Activated CD8-positive, alpha-beta T cell treated with anti-CD3 and anti-CD28 coated beads for 36 hours (primary cell): ENCODE measurements around the gene PTEN. TPM values are rescaled to one million over a fixed set of nuclear protein-coding genes. Genes with fewer than 3 reads are reported as not detected.

ENCODE experiments used
- ATAC-seq: fragments of 200-7000 bp; cut with Tn5 transposase; one replicate; pipeline ENCODE4 v1.10.0; 2021; ENCODE audit warnings: mild to moderate bottlenecking, moderate library complexity
- CTCF ChIA-PET: fragments of 350-600 bp; sonication (Branson Sonifier 250); formaldehyde crosslinking; loops from one replicate; lab custom pipeline; 2021; ENCODE audit warnings: antibody characterized with exemption; lab: Charles Lee
- POLR2A ChIA-PET: fragments of 350-600 bp; sonication (Branson Sonifier 250); formaldehyde crosslinking; loops from one replicate; lab custom pipeline; 2021; ENCODE audit warnings: antibody characterized with exemption; lab: Charles Lee
- DNase-seq: peaks from one replicate; pipeline ENCODE4 v3.0.0-alpha.2; 2020
- H3K27ac Mint-ChIP-seq: one replicate; pipeline ENCODE4 v1.8.0; 2021; ENCODE audit warnings: mild to moderate bottlenecking, mixed read lengths
- H3K27me3 Mint-ChIP-seq: one replicate; pipeline ENCODE4 v1.8.0; 2021; ENCODE audit warnings: mixed read lengths
- H3K36me3 Mint-ChIP-seq: one replicate; pipeline ENCODE4 v1.8.0; 2021; ENCODE audit warnings: low read depth, mixed read lengths
- H3K4me1 Mint-ChIP-seq: one replicate; pipeline ENCODE4 v1.8.0; 2021; ENCODE audit warnings: low read depth, mixed read lengths
- H3K4me3 Mint-ChIP-seq: one replicate; pipeline ENCODE4 v1.8.0; 2021; ENCODE audit warnings: mild to moderate bottlenecking, moderate library complexity, mixed read lengths
- H3K9me3 Mint-ChIP-seq: one replicate; pipeline ENCODE4 v1.8.0; 2021; ENCODE audit warnings: mixed read lengths
- intact Hi-C: fragments of 100-400 bp; cut with micrococcal nuclease; formaldehyde crosslinking; loops from one replicate; pipeline ENCODE4 v1.10.0; 2022
- total RNA-seq, 2 experiments: library from RNA; stranded (reverse); gene quantifications; one replicate each; pipeline ENCODE4 v1.2.3, GENCODE V29; 2021
- TF ChIP-seq, protein P1 (sequence below): fragments of 200-600 bp; IDR thresholded peaks from one replicate; pipeline ENCODE4 v1.8.0; 2022; ENCODE audit warnings: antibody characterized with exemption, mild to moderate bottlenecking

Gene PTEN
- 10 to 100 TPM; 48.9 to 51.8 TPM for total RNA-seq

DNA sequence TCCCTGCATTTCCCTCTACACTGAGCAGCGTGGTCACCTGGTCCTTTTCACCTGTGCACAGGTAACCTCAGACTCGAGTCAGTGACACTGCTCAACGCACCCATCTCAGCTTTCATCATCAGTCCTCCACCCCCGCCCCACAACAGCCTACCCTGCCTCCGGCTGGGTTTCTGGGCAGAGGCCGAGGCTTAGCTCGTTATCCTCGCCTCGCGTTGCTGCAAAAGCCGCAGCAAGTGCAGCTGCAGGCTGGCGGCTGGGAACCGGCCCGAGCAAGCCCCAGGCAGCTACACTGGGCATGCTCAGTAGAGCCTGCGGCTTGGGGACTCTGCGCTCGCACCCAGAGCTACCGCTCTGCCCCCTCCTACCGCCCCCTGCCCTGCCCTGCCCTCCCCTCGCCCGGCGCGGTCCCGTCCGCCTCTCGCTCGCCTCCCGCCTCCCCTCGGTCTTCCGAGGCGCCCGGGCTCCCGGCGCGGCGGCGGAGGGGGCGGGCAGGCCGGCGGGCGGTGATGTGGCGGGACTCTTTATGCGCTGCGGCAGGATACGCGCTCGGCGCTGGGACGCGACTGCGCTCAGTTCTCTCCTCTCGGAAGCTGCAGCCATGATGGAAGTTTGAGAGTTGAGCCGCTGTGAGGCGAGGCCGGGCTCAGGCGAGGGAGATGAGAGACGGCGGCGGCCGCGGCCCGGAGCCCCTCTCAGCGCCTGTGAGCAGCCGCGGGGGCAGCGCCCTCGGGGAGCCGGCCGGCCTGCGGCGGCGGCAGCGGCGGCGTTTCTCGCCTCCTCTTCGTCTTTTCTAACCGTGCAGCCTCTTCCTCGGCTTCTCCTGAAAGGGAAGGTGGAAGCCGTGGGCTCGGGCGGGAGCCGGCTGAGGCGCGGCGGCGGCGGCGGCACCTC lies at the start of gene PTEN, which contains the start of gene KLLN:
TSS of gene PTEN (plus strand) at position 573 of the 891 bp plus-strand sequence. CDS start 845 bp downstream, outside the sequence.
TSS of gene KLLN (minus strand) at position 481 of the 891 bp plus-strand sequence. CDS start 1,046 bp downstream, outside the sequence.
- ATAC-seq = peak; percentile 67
- Mint-ChIP-seq H3K9me3 (no peaks in the 10 kb centered on the region), H3K4me3 (peak within 1 kb of the TSS; percentile 87), H3K27ac (peak within 1 kb of the TSS; percentile 95), H3K4me1 (peaks cover 26% of the 10 kb centered on the region), H3K27me3 (no peaks in the 10 kb centered on the region), H3K36me3 (peaks cover 23% of the 10 kb centered on the region)
- peak; percentile 85 for DNase-seq
- POLR2A ChIA-PET = interaction anchor here (0.6 to 3.9 kb wide), 13 partner anchors 9 to 527 kb away, joined by 3 to 28 read pairs (median 3); partner anchors contain the start of gene ATAD1
- TF ChIP-seq, protein P1, sequence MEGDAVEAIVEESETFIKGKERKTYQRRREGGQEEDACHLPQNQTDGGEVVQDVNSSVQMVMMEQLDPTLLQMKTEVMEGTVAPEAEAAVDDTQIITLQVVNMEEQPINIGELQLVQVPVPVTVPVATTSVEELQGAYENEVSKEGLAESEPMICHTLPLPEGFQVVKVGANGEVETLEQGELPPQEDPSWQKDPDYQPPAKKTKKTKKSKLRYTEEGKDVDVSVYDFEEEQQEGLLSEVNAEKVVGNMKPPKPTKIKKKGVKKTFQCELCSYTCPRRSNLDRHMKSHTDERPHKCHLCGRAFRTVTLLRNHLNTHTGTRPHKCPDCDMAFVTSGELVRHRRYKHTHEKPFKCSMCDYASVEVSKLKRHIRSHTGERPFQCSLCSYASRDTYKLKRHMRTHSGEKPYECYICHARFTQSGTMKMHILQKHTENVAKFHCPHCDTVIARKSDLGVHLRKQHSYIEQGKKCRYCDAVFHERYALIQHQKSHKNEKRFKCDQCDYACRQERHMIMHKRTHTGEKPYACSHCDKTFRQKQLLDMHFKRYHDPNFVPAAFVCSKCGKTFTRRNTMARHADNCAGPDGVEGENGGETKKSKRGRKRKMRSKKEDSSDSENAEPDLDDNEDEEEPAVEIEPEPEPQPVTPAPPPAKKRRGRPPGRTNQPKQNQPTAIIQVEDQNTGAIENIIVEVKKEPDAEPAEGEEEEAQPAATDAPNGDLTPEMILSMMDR = no peak
- CTCF ChIA-PET = interaction anchor here (0.8 to 7.5 kb wide), 7 partner anchors 13 to 525 kb away, joined by 3 to 63 read pairs (median 5); partner anchors contain the start of gene ATAD1
- intact Hi-C loops = loop anchor here (5.0 kb wide), 2 partner anchors 46 to 524 kb away; partner anchors contain the start of gene ATAD1

DNA sequence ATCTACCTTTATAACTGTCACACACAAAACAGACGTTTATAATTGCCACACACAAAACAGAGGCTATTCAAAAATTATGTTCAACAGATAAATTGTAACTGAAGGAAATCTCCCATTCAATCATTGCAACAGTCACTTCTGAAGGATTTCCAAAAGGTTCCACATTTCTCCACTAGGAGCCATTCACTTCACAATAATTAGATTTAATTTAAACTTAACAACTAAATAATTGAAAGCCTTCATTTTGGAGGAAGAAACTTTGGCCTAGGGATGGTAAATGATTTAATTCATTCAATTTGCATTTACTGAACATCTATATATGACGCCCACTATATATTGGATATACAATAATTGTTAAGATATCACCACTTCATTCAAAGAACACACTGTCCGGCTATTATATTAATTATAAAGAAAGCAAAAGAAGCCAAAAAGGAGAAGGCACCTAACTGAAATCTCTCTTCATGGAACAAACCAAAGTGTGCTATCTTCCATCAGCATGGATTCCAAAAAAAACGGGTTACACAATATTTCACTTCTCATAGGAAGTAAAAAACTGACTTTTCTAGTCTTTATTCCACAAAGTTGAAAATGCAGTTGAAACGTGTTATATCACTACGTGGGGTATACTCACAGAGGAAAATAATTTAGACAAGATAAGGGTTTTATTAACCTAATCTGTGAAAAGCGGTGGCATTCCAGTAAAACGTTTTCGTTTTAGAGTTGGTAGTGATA lies 47.1 kb upstream of the PTEN start:
- peak overlapping the region; percentile 89 for H3K4me3 Mint-ChIP-seq
- TF ChIP-seq, protein P1 = peak; percentile 50
- peak overlapping the region; percentile 97 for H3K27ac Mint-ChIP-seq
- peaks cover 33% of the 10 kb centered on the region for H3K36me3 Mint-ChIP-seq
- H3K4me1 Mint-ChIP-seq = peaks cover 37% of the 10 kb centered on the region
- no peak for ATAC-seq
- DNase-seq = no peak
- intact Hi-C loops = loop anchor here (5.0 kb wide), 1 partner anchor 46 kb away; the partner anchor contains the start of genes KLLN and PTEN
- ChIA-PET CTCF (no interaction called here), POLR2A (no interaction called here)
- H3K27me3 Mint-ChIP-seq = no peaks in the 10 kb centered on the region
- H3K9me3 Mint-ChIP-seq = no peaks in the 10 kb centered on the region

DNA sequence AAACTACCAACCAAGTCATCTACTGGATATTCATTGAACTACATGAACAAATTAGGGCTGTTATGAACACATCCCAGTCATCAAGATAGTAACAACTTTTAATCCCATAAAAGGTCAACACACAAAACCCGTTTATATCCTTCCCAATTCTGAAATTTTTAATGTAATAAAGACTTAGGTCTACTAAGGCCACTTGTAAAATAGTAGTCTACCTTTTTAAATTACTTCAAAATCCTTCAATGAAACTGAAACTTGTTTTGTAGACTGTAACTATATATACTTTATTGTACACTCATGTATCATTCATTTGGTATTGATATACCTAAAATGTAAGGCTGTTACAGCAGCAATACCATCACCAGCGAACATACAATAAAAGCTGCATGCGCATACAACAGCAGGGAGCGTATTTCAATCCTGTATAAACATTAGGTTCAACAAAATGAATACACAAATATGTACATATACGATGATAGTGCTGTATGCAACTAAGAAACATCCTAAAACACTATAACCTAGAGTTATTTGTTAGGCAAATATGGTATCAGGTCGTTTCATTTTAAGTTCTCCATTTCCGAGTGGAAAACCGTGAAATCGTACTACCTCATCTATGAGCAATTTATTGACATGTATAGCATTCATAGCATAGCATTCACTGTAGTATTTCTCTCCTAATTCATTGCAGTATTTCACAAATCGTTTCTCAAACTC lies 46.4 kb upstream of the PTEN start:
- ATAC-seq (no peak), DNase-seq (no peak)
- H3K4me3 Mint-ChIP-seq = peak overlapping the region; percentile 89
- no peaks in the 10 kb centered on the region for H3K27me3 Mint-ChIP-seq
- peaks cover 35% of the 10 kb centered on the region for H3K4me1 Mint-ChIP-seq
- TF ChIP-seq, protein P1 = no peak
- intact Hi-C loops = loop anchor here (5.0 kb wide), 1 partner anchor 45 kb away; the partner anchor contains the start of genes KLLN and PTEN
- ChIA-PET POLR2A (interaction anchor here (1.0 to 2.9 kb wide), 4 partner anchors 16 to 53 kb away, joined by 3 to 28 read pairs (median 6); partner anchors contain the start of genes KLLN and PTEN), CTCF (interaction anchor here (2.4 to 2.6 kb wide), 2 partner anchors 11 to 46 kb away, joined by 11 to 12 read pairs; partner anchors contain the start of genes KLLN and PTEN)
- peaks cover 26% of the 10 kb centered on the region for H3K36me3 Mint-ChIP-seq
- peak overlapping the region; percentile 97 for H3K27ac Mint-ChIP-seq
- H3K9me3 Mint-ChIP-seq = no peaks in the 10 kb centered on the region
